ENCODE measurements around the gene CDH26.

The CDH26 gene

GRCh38 chr20:59958123-59958522, at the start of gene CDH26:
CDH26 (plus strand) TSS chr20:59958423; CDS start chr20:59958727, 304 bp downstream.
- DNase-seq = no peak

- DNase-seq = no peak
These were observed 49.4 kb upstream of the CDH26 start for GRCh38 chr20:59908855-59909254.

DNA sequence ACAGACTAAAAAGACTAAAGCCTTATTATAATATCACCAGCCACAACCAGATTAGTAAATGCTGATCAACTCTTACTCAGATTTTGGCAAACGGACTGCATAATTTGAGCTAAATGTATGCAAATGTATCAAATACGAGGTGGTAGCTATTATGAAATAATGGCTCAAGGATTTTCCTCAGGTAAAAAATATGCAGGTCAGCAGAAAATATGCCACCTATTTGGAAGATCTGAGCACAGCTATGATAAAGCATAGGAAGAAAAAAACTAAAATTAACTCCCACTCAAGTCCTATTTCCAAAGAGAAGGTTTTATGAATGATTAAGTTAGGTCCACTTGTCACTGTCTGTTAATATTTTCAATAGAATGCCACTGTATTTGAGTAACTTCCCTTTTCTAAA, 47.2 kb upstream of the CDH26 start:
- no peak for DNase-seq

DNA sequence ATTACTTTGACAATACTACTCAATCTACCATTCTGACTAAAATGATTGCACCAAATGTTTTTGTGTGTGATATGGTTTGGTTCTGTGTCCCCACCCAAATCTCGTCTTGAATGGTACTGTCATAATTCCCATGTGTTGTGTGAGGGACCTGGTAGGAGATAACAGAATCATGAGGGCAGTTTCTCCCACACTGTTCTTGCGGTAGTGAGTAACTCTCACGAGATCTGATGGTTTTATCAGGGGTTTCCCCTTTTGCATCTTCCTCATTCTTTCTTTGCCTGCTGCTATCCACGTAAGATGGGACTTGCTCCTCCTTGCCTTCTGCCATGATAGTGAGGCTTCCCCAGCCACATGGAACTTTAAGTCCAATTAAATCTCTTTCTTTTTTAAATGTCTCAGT, 45.6 kb upstream of the CDH26 start:
- no peak for DNase-seq

- DNase-seq = no peak
These were observed 37.3 kb upstream of the CDH26 start for GRCh38 chr20:59920944-59921343.

GRCh38 chr20:59923514-59923913, 34.7 kb upstream of the CDH26 start:
- no peak for DNase-seq

GRCh38 chr20:59925359-59925758, 32.9 kb upstream of the CDH26 start:
- DNase-seq = no peak

GRCh38 chr20:59925899-59926298, 32.3 kb upstream of the CDH26 start:
- DNase-seq = no peak

GRCh38 chr20:59931511-59932312, 26.5 kb upstream of the CDH26 start:
- no peak for DNase-seq

DNA sequence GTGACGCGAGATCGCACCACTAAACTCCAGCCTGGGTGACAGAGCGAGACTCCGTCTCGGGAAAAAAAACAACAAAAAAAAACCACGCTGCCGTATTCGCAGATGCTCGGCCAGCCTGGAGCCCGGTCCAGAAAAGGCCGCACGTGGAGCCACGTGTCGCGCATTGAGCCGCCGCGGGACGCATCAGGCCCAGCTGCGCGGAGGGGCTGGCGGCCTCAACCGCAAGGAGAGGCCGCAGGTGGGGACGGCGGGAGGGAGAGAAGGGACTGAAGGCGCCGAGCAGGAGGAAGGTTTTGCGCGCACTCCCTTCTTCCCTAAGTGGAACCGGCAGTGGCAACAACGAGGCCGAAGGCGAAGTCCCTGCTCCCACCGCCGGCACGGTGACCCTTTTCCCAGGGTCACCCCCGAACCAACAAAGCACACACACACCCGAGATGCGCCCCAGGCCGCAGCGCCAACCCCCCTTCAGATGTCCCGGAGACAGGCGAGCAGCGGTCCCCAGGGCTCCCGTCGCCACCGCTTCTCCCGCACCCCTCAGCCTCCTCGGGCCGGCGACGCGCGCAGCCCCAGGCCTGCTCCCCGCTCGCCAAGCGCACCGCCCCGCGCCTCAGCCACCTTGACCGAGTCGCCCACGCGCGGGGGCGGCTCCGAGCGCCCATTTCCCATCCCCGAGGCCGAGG, 25.5 kb upstream of the CDH26 start:
- DNase-seq = no peak

DNA sequence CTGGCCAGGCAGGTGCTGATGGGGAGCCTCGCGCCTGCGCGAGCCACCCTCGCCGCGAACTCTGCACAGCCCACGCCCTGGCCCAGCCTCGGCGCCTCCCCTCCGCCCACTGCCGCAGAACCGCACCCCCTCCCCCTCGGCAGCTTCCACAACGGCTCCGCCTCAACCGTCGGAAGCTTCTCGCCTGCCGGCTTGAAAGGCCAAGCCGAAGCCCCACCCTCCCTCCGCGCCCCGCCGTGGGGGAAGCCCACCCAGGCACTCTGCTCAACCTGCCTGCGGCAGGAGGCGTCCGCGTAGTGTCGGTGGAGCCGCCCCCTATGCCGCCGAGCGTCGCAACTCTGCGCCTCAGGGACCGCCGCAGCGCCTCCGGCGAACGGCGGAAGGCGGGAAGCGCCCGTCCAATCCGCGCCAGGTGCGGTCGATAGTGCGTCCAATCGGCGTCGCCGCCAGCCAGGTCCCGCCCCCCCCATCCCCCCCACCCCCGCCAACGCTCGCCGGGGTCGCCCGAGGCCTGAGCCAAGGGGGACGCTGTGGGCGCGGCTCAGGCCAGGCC, 24.9 kb upstream of the CDH26 start, which contains the start of gene SYCP2:
TSS of gene SYCP2 (minus strand) at position 342 of the 553 bp plus-strand sequence. CDS start 11,224 bp downstream, outside the sequence.
- DNase-seq = no peak

DNA sequence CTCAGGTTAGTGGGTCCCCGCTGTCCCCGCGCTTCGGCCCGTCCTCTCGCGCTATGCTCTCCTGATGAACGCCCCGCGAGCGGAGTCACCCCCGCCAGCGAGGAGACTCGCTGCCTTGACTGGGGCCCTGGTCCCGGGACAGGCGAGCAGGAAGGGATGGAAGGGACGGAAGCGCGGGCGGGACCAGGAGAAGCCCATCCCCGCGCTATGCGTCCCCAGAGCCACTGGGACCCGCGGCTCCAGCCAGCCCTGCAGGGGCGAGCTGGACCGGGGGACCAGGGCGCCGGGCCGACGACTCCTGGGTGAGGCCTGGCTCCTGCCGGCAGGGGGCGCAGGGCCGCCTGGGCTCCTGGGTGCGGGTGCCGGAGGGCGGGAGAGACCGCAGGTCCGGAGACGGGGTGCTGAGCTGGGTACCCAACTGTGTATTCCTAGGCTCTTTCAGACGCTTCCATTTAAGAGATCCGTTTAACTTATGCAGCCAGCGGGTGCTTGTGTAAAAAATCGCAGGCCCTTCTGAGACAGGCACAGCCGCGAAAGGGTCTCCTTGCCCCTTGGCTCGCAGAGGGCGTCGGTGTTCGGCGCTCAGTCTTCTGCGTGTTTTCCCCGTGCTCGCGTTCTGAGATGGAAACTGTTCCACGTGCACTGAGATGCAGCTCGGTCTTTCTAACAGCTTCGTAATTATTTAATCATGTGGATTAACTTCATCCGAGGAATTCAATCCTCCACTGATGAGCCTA, 24.2 kb upstream of the CDH26 start:
- peak; percentile 58 for DNase-seq

DNA sequence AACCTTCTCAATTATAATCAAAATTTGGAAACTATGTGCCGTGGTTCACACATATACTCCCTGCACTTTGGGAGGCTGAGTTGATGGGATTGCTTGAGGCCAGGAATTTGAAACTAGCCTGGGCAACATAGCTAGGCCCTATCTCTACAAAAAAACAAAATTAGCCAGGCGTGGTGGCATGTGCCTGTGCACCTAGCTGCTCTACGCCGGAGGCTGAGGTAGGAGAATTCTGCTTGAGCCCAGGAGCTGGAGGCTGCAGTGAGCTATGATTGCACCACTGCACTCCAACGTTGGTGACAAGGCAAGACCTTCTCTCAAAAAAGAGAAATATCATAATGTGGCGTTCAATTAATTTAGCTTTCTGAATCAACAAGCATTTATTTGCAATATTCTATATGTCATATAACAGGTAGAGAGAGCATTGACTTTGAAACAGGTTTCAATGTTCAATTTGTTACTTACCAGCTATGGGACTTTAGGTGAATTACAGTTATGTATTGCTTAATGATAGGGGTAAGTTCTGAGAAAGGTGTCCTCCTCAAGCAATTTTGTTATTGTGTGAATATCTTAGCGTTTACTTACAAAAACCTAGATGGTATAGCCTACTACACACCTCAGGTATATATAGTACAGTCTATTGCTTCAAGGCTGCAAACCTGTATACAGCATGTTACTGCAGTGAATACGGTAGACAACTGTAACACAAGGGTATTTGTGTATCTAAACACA, 22.6 kb upstream of the CDH26 start:
- DNase-seq = no peak

GRCh38 chr20:59936409-59936808, 21.8 kb upstream of the CDH26 start:
- no peak for DNase-seq

GRCh38 chr20:59937150-59937549, 21.1 kb upstream of the CDH26 start:
- DNase-seq = no peak

GRCh38 chr20:59938221-59938620, 20.0 kb upstream of the CDH26 start:
- DNase-seq = no peak

DNA sequence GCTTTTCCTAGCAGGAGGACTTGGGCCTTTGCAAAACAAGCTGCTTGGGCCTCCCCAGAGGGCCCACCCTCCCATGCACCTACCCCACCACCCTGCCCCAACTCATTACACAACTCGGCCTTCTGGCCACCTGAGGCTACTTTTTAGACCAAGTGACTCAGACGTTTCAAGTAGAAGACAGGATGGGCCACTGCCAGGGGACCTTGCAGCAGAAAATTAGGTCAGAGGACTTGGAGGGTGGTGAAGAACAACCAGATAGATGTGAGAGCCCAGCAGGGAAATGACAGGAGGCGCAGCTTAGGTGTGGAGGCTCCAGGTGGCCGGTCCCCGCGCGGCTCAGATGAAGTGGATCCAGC, 19.5 kb upstream of the CDH26 start:
- no peak for DNase-seq

GRCh38 chr20:59939052-59939878, 19.0 kb upstream of the CDH26 start:
- no peak for DNase-seq

DNA sequence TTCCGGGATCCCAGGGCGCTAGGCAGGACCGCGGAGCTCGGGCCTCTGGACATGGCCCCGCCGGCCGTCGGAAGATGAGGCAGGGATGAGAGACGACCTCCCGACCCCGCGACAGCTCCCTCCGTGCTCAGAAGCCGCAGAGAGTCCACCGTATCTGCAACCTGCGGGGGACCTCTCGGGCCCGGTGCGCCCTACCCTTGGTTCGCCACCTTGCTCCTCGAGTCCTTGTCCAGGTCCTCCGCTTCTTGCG, 18.4 kb upstream of the CDH26 start:
- no peak for DNase-seq

GRCh38 chr20:59940129-59940955, 17.9 kb upstream of the CDH26 start, which contains the start of the genes FAM217B and PPP1R3D:
FAM217B (plus strand) TSS chr20:59940389; CDS start chr20:59943944, 3,555 bp downstream.
PPP1R3D (minus strand) TSS chr20:59940305; CDS start chr20:59939931, 374 bp downstream.
- DNase-seq = peak; percentile 74

DNA sequence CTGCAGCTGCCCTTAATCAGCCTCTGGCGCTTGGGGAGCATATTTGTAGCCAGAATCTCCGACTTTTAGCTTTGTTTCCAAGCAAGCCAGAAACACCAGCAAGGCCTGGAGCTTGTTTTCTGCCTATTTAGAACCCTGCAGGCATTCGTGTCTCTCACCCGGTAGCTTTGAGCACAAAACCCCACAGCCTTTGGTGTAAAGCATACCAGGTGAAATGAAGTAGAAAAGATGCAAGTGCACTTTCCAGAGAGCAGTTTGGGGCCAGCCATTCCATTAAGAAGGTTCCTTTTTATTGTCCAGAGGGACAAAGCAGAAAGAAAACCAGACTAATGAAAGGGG, 17.3 kb upstream of the CDH26 start:
- DNase-seq = no peak

Measured in NCI-H1436 (cell line).